GM08714 (cell line): Measurements from ENCODE around the gene ZFYVE9.
"Not testable (repeated sequence)": the region's sequence is repeated elsewhere in the genome, so short reads cannot be mapped to it uniquely, and the experiment has no call there.

Experiments
- H3K4me3 ChIP-seq: fragments of 200-500 bp; sonication (Bioruptor generic); 2 replicates; pipeline ENCODE4 v1.5.1; 2014; ENCODE audit warnings: mild to moderate bottlenecking, low read length, inconsistent platforms
- ZNF274 ChIP-seq: IDR thresholded peaks from 2 replicates; pipeline ENCODE4 v1.6.1; 2012; ENCODE audit warnings: mild to moderate bottlenecking, low read depth, low read length

Gene ZFYVE9

GRCh38 chr1:52159033-52159789, 17.3 kb downstream of the ZFYVE9 start:
- TF ChIP-seq ZNF274, result no peak
- H3K4me3 ChIP-seq, result no peak overlapping the region

- no peak for TF ChIP-seq ZNF274
- no peak overlapping the region for H3K4me3 ChIP-seq
These were observed 21.1 kb downstream of the ZFYVE9 start for GRCh38 chr1:52162947-52163346.

GRCh38 chr1:52164604-52165003, 22.7 kb downstream of the ZFYVE9 start:
- H3K4me3 ChIP-seq, result no peak overlapping the region
- TF ChIP-seq ZNF274, result no peak

GRCh38 chr1:52166996-52167753, 25.3 kb downstream of the ZFYVE9 start:
- no peak for TF ChIP-seq ZNF274
- H3K4me3 ChIP-seq, result no peak overlapping the region

GRCh38 chr1:52168373-52169080, 26.6 kb downstream of the ZFYVE9 start:
- no peak for TF ChIP-seq ZNF274
- H3K4me3 ChIP-seq, result no peak overlapping the region

- H3K4me3 ChIP-seq, result not testable (repeated sequence)
These were observed 29.3 kb downstream of the ZFYVE9 start for GRCh38 chr1:52171149-52171548.

GRCh38 chr1:52179073-52179472, 37.2 kb downstream of the ZFYVE9 start:
- TF ChIP-seq ZNF274, result no peak
- H3K4me3 ChIP-seq, result no peak overlapping the region

GRCh38 chr1:52180176-52180575, 38.3 kb downstream of the ZFYVE9 start:
- H3K4me3 ChIP-seq, result no peak overlapping the region
- TF ChIP-seq ZNF274, result no peak

- H3K4me3 ChIP-seq, result not testable (repeated sequence)
These were observed 39.9 kb downstream of the ZFYVE9 start for GRCh38 chr1:52181759-52182158.

GRCh38 chr1:52182328-52182727, 40.4 kb downstream of the ZFYVE9 start:
- not testable (repeated sequence) for H3K4me3 ChIP-seq

- TF ChIP-seq ZNF274, result no peak
- no peak overlapping the region for H3K4me3 ChIP-seq
These were observed 41.0 kb downstream of the ZFYVE9 start for GRCh38 chr1:52182874-52183400.

GRCh38 chr1:52186449-52186848, 44.6 kb downstream of the ZFYVE9 start:
- TF ChIP-seq ZNF274, result no peak
- H3K4me3 ChIP-seq, result no peak overlapping the region

- no peak for TF ChIP-seq ZNF274
- H3K4me3 ChIP-seq, result no peak overlapping the region
These were observed 48.1 kb downstream of the ZFYVE9 start for GRCh38 chr1:52189898-52190480.

GRCh38 chr1:52190500-52191252, 48.8 kb downstream of the ZFYVE9 start:
- TF ChIP-seq ZNF274, result no peak
- no peak overlapping the region for H3K4me3 ChIP-seq
